Osteoblast (primary cell): ENCODE data around the gene PRR7. TPM values are rescaled to one million over a fixed set of nuclear protein-coding genes. Genes with fewer than 3 reads are reported as not detected.
A peak's percentile ranks its signal among the peaks of the same experiment; 100 is the strongest.

Experiments
- DNase-seq: peaks from one replicate; pipeline ENCODE4 v3.0.0; 2011; ENCODE audit warnings: low spot score, mixed read lengths; ENCODE audit not compliant: insufficient read length; ENCODE audit errors: missing footprints
- H2AFZ ChIP-seq: 2 replicates; pipeline ENCODE4 v1.6.0; 2011; ENCODE audit warnings: mild to moderate bottlenecking, low read length
- H3K27ac ChIP-seq: 2 replicates; pipeline ENCODE4 v1.5.1; 2011; ENCODE audit warnings: mild to moderate bottlenecking, low read depth, low read length, moderate library complexity
- H3K27me3 ChIP-seq: 2 replicates; pipeline ENCODE4 v1.6.0; 2012; ENCODE audit warnings: mild to moderate bottlenecking, control low read depth, inconsistent platforms, low read length, moderate library complexity; ENCODE audit not compliant: insufficient read depth
- H3K36me3 ChIP-seq: 2 replicates; pipeline ENCODE4 v1.5.1; 2011; ENCODE audit warnings: mild to moderate bottlenecking, low read length, control low read depth, moderate library complexity; ENCODE audit not compliant: insufficient read depth
- H3K4me1 ChIP-seq: 2 replicates; pipeline ENCODE4 v1.5.1; 2011; ENCODE audit warnings: mild to moderate bottlenecking, low read length, control low read depth, moderate library complexity; ENCODE audit not compliant: insufficient read depth
- H3K4me2 ChIP-seq: 2 replicates; pipeline ENCODE4 v1.6.0; 2011; ENCODE audit warnings: mild to moderate bottlenecking, low read length; ENCODE audit not compliant: insufficient read depth
- H3K4me3 ChIP-seq: fragments of 200-600 bp; sonication (generic); 3 replicates; pipeline ENCODE4 v1.5.1; 2012; ENCODE audit warnings: mild to moderate bottlenecking, low read length, inconsistent platforms; ENCODE audit not compliant: insufficient read depth
- H3K79me2 ChIP-seq: 2 replicates; pipeline ENCODE4 v1.6.0; 2012; ENCODE audit warnings: mild to moderate bottlenecking, low read length, control low read depth, inconsistent platforms; ENCODE audit not compliant: insufficient read depth
- H3K9me3 ChIP-seq: 2 replicates; pipeline ENCODE4 v1.5.1; 2011; ENCODE audit warnings: low read depth, low read length, control low read depth
- H4K20me1 ChIP-seq: 2 replicates; pipeline ENCODE4 v1.6.0; 2012; ENCODE audit warnings: mild to moderate bottlenecking, low read length, control low read depth; ENCODE audit not compliant: insufficient read depth
- CTCF ChIP-seq: IDR thresholded peaks from 2 replicates; pipeline ENCODE4 v1.5.1; 2011; ENCODE audit warnings: mild to moderate bottlenecking, low read depth, low read length, moderate library complexity; ENCODE audit errors: extremely low read depth
- total RNA-seq: library from RNA; depleted of rRNA; stranded (reverse); fragments of >200 nt; gene quantifications from 2 replicates; pipeline ENCODE4 v1.2.3, GENCODE V29; 2012

Gene PRR7
- total RNA-seq, 1 donor = 12.7 TPM

- no peaks in the 10 kb centered on the region for H3K79me2 ChIP-seq
- peaks cover 19% of the 10 kb centered on the region for H3K4me1 ChIP-seq
- DNase-seq = no peak
- H4K20me1 ChIP-seq = peaks cover 62% of the 10 kb centered on the region
- H3K4me3 ChIP-seq = no peak overlapping the region
- H3K9me3 ChIP-seq = no peaks in the 10 kb centered on the region
- H3K27ac ChIP-seq = peak overlapping the region; percentile 45
- H3K4me2 ChIP-seq = no peak overlapping the region
- no peaks in the 10 kb centered on the region for H3K27me3 ChIP-seq
- no peak overlapping the region for H2AFZ ChIP-seq
- peaks cover 49% of the 10 kb centered on the region for H3K36me3 ChIP-seq
- no peak for TF ChIP-seq CTCF
These were observed 11.5 kb downstream of the PRR7 start for GRCh38 chr5:177457852-177458681.

- Histone ChIP-seq H3K27ac (no peak overlapping the region), H3K36me3 (peaks cover 57% of the 10 kb centered on the region)
These were observed 12.3 kb downstream of the PRR7 start for GRCh38 chr5:177458912-177459350.

GRCh38 chr5:177459357-177459756 lies 12.7 kb downstream of the PRR7 start:
- H3K9me3 ChIP-seq = no peaks in the 10 kb centered on the region
- H4K20me1 ChIP-seq = peaks cover 50% of the 10 kb centered on the region
- no peak for TF ChIP-seq CTCF

More at GRCh38 chr5:177458912-177459350, 12.3 kb downstream of the PRR7 start:
- Histone ChIP-seq H3K4me1 (peaks cover 15% of the 10 kb centered on the region), H2AFZ (no peak overlapping the region), H3K27me3 (no peaks in the 10 kb centered on the region), H4K20me1 (peaks cover 53% of the 10 kb centered on the region), H3K9me3 (no peaks in the 10 kb centered on the region), H3K4me2 (no peak overlapping the region), H3K4me3 (no peak overlapping the region), H3K79me2 (peaks cover 3% of the 10 kb centered on the region)
- peak; percentile 87 for DNase-seq
- TF ChIP-seq CTCF = no peak

GRCh38 chr5:177459819-177460628 lies 13.4 kb downstream of the PRR7 start:
- H3K27me3 ChIP-seq = no peaks in the 10 kb centered on the region
- peaks cover 3% of the 10 kb centered on the region for H3K79me2 ChIP-seq
- DNase-seq = no peak
- H3K9me3 ChIP-seq = no peaks in the 10 kb centered on the region
- peaks cover 9% of the 10 kb centered on the region for H3K4me1 ChIP-seq
- no peak overlapping the region for H3K4me3 ChIP-seq
- H3K36me3 ChIP-seq = peaks cover 58% of the 10 kb centered on the region
- no peak overlapping the region for H3K4me2 ChIP-seq
- H4K20me1 ChIP-seq = peaks cover 47% of the 10 kb centered on the region
- TF ChIP-seq CTCF = no peak
- no peak overlapping the region for H2AFZ ChIP-seq
- H3K27ac ChIP-seq = no peak overlapping the region

More at GRCh38 chr5:177459357-177459756, 12.7 kb downstream of the PRR7 start:
- Histone ChIP-seq H2AFZ (no peak overlapping the region), H3K79me2 (peaks cover 3% of the 10 kb centered on the region), H3K4me1 (peaks cover 12% of the 10 kb centered on the region), H3K4me2 (no peak overlapping the region), H3K27ac (no peak overlapping the region), H3K4me3 (no peak overlapping the region), H3K27me3 (no peaks in the 10 kb centered on the region), H3K36me3 (peaks cover 57% of the 10 kb centered on the region)
- no peak for DNase-seq
